H1 (cell line): Measurements from ENCODE around the gene GSE1. TPM values are rescaled to one million over a fixed set of nuclear protein-coding genes. Genes with fewer than 3 reads are reported as not detected.

Experiments used
- CTCF ChIA-PET: fragments of 300-600 bp; sonication (Branson Sonifier 250); formaldehyde crosslinking; loops from one replicate; lab custom pipeline; 2021; ENCODE audit not compliant: partially characterized antibody; lab: Charles Lee
- POLR2A ChIA-PET: fragments of 300-600 bp; sonication (Branson Sonifier 250); formaldehyde crosslinking; loops from one replicate; lab custom pipeline; 2021; ENCODE audit warnings: inconsistent platforms; ENCODE audit not compliant: partially characterized antibody; lab: Charles Lee
- DNase-seq, 2 experiments: peaks; one replicate each; pipeline versions ENCODE4 v3.0.0 to v3.0.0-alpha.2; 2010 to 2022; ENCODE audit warnings: low spot score in 2 of 2, low read depth in 1 of 2, mixed read lengths in 1 of 2
- FAIRE-seq: peaks from 2 replicates; lab custom pipeline; 2011; peaks lifted over from hg19 to GRCh38; lab: Jason Lieb, UNC
- H2AFZ ChIP-seq: 2 replicates; pipeline ENCODE4 v1.8.1; 2012; ENCODE audit warnings: low read length, inconsistent platforms
- H2AK5ac ChIP-seq: 2 replicates; pipeline ENCODE4 v1.6.1; 2013; ENCODE audit warnings: low read depth, low read length
- H2BK120ac ChIP-seq: replicated peaks from 2 replicates; pipeline ENCODE3; 2013; ENCODE audit warnings: low read depth, low read length, inconsistent platforms
- H2BK12ac ChIP-seq: 2 replicates; pipeline ENCODE4 v1.6.1; 2013; ENCODE audit warnings: low read depth, low read length
- H2BK15ac ChIP-seq: 2 replicates; pipeline ENCODE4 v1.6.1; 2013; ENCODE audit warnings: low read length
- H2BK20ac ChIP-seq: 2 replicates; pipeline ENCODE4 v1.6.1; 2013; ENCODE audit warnings: low read length
- H2BK5ac ChIP-seq: 2 replicates; pipeline ENCODE4 v1.6.1; 2013; ENCODE audit warnings: low read depth, low read length
- H3K14ac ChIP-seq: 2 replicates; pipeline ENCODE4 v1.6.1; 2013; ENCODE audit warnings: inconsistent platforms; ENCODE audit not compliant: insufficient read length
- H3K18ac ChIP-seq: 2 replicates; pipeline ENCODE4 v1.6.1; 2013; ENCODE audit warnings: low read length; ENCODE audit errors: extremely low read depth
- H3K23ac ChIP-seq: 2 replicates; pipeline ENCODE4 v1.6.1; 2013; ENCODE audit warnings: inconsistent platforms; ENCODE audit not compliant: insufficient read length
- H3K23me2 ChIP-seq: 2 replicates; pipeline ENCODE4 v1.6.1; 2013; ENCODE audit warnings: low read depth, low read length
- H3K27ac ChIP-seq: 2 replicates; pipeline ENCODE4 v1.6.1; 2011; ENCODE audit warnings: low read depth, low read length, inconsistent platforms
- H3K27me3 ChIP-seq, 4 experiments: replicated peaks in 1 of 4; 1 replicate in 1 of 4; 2 replicates in 3 of 4; pipeline versions ENCODE4 v1.6.1 to v1.8.1; 2011 to 2013; ENCODE audit warnings: low read length in 3 of 4, mild to moderate bottlenecking in 3 of 4, inconsistent platforms in 2 of 4, mixed read lengths in 2 of 4, moderate library complexity in 1 of 4; ENCODE audit not compliant: control insufficient read depth in 3 of 4, insufficient read depth in 3 of 4; ENCODE audit errors: extremely low read depth in 1 of 4
- H3K36me3 ChIP-seq, 4 experiments: 2 replicates each; pipeline versions ENCODE4 v1.6.1 to v1.8.1; 2011 to 2013; ENCODE audit warnings: mild to moderate bottlenecking in 4 of 4, low read length in 3 of 4, moderate library complexity in 2 of 4, control low read depth in 1 of 4, inconsistent platforms in 1 of 4; ENCODE audit not compliant: insufficient read depth in 4 of 4, control insufficient read depth in 2 of 4
- H3K4ac ChIP-seq: replicated peaks from 2 replicates; pipeline ENCODE3; 2013; ENCODE audit warnings: low read length, low read depth, mixed read lengths, inconsistent platforms; ENCODE audit not compliant: insufficient read length
- H3K4me1 ChIP-seq, 4 experiments: replicated peaks in 1 of 4; 1 replicate in 1 of 4; 2 replicates in 3 of 4; pipeline versions ENCODE4 v1.6.1 to v1.8.1; 2011 to 2013; ENCODE audit warnings: low read length in 3 of 4, inconsistent platforms in 2 of 4, mixed read lengths in 1 of 4; ENCODE audit not compliant: insufficient read depth in 4 of 4, control insufficient read depth in 3 of 4
- H3K4me2 ChIP-seq, 2 experiments: 2 replicates each; pipeline versions ENCODE4 v1.6.1 to v1.8.1; 2011 to 2013; ENCODE audit warnings: low read depth in 2 of 2, low read length in 2 of 2, control low read depth in 1 of 2, inconsistent platforms in 1 of 2, mild to moderate bottlenecking in 1 of 2; ENCODE audit not compliant: insufficient read depth in 1 of 2
- H3K4me3 ChIP-seq, 4 experiments: fragments of 200-600, 300-600 bp in 1 of 4; sonication (generic), shearing (Covaris generic), sonication (Bioruptor Twin) in 1 of 4; 2 replicates each; pipeline versions ENCODE4 v1.5.1 to v1.8.1; 2011 to 2016; ENCODE audit warnings: low read length in 4 of 4, low read depth in 3 of 4, control low read depth in 2 of 4, inconsistent platforms in 2 of 4, mild to moderate bottlenecking in 2 of 4, mixed read lengths in 1 of 4, moderate library complexity in 1 of 4; ENCODE audit not compliant: insufficient read depth in 2 of 4; ENCODE audit errors: extremely low read depth in 1 of 4
- H3K56ac ChIP-seq: replicated peaks from 2 replicates; pipeline ENCODE3; 2013; ENCODE audit warnings: low read depth, mild to moderate bottlenecking, mixed read lengths, low read length, inconsistent platforms; ENCODE audit not compliant: insufficient read length
- H3K79me1 ChIP-seq: 2 replicates; pipeline ENCODE4 v1.6.1; 2013; ENCODE audit warnings: low read depth, low read length, control low read depth
- H3K79me2 ChIP-seq, 2 experiments: 2 replicates each; pipeline versions ENCODE4 v1.6.1 to v1.8.1; 2012 to 2013; ENCODE audit warnings: low read length in 2 of 2, mild to moderate bottlenecking in 2 of 2, inconsistent platforms in 1 of 2; ENCODE audit not compliant: insufficient read depth in 2 of 2, control insufficient read depth in 1 of 2
- H3K9ac ChIP-seq, 4 experiments: replicated peaks in 1 of 4; 1 replicate in 1 of 4; 2 replicates in 3 of 4; pipeline versions ENCODE4 v1.6.1 to v1.8.1; 2011 to 2013; ENCODE audit warnings: low read depth in 3 of 4, low read length in 3 of 4, control low read depth in 2 of 4, mild to moderate bottlenecking in 2 of 4, moderate library complexity in 2 of 4, inconsistent platforms in 1 of 4; ENCODE audit errors: extremely low read depth in 1 of 4
- H3K9me3 ChIP-seq, 2 experiments: 2 replicates each; pipeline versions ENCODE4 v1.6.1 to v1.8.1; 2012 to 2013; ENCODE audit warnings: mild to moderate bottlenecking in 2 of 2, moderate library complexity in 2 of 2, control low read depth in 1 of 2, inconsistent platforms in 1 of 2, low read depth in 1 of 2, low read length in 1 of 2, mixed read lengths in 1 of 2; ENCODE audit not compliant: insufficient read depth in 2 of 2
- H4K20me1 ChIP-seq, 2 experiments: replicated peaks in 1 of 2; 2 replicates each; pipeline versions ENCODE3 to v1.8.1; 2011 to 2013; ENCODE audit warnings: inconsistent platforms in 2 of 2, low read length in 2 of 2, mild to moderate bottlenecking in 1 of 2; ENCODE audit not compliant: insufficient read depth in 2 of 2, control insufficient read depth in 1 of 2
- H4K5ac ChIP-seq: 2 replicates; pipeline ENCODE4 v1.6.1; 2013; ENCODE audit warnings: low read length, low read depth, mixed read lengths, inconsistent platforms; ENCODE audit not compliant: insufficient read length
- H4K8ac ChIP-seq: 2 replicates; pipeline ENCODE4 v1.8.0; 2013; ENCODE audit warnings: mild to moderate bottlenecking, moderate library complexity, low read length, inconsistent platforms; ENCODE audit not compliant: insufficient read depth; ENCODE audit errors: extremely low read depth
- H4K91ac ChIP-seq: replicated peaks from 2 replicates; pipeline ENCODE3; 2013; ENCODE audit warnings: low read length, mixed read lengths, inconsistent platforms; ENCODE audit not compliant: insufficient read length
- BRCA1 ChIP-seq: IDR thresholded peaks from 2 replicates; pipeline ENCODE4 v1.6.1; 2012; ENCODE audit warnings: low read depth, low read length, improper control_type of control experiment
- CHD1 ChIP-seq: IDR thresholded peaks from 2 replicates; pipeline ENCODE4 v1.6.1; 2012; ENCODE audit warnings: low read depth, low read length, improper control_type of control experiment
- CHD2 ChIP-seq: IDR thresholded peaks from 2 replicates; pipeline ENCODE4 v1.6.1; 2012; ENCODE audit warnings: low read length, improper control_type of control experiment
- EP300 ChIP-seq, 2 experiments: IDR thresholded peaks; 1 replicate in 1 of 2; 2 replicates in 1 of 2; pipeline ENCODE4 v1.6.1; 2011 to 2012; ENCODE audit warnings: low read depth in 2 of 2, low read length in 2 of 2, mild to moderate bottlenecking in 2 of 2, borderline replicate concordance in 1 of 2, inconsistent platforms in 1 of 2, moderate library complexity in 1 of 2
- GABPA ChIP-seq: IDR thresholded peaks from 2 replicates; pipeline ENCODE4 v1.6.1; 2011; ENCODE audit warnings: mild to moderate bottlenecking, low read length, moderate library complexity, borderline replicate concordance; ENCODE audit not compliant: insufficient read depth
- MAX ChIP-seq: IDR thresholded peaks from 2 replicates; pipeline ENCODE4 v1.6.1; 2012; ENCODE audit warnings: inconsistent platforms
- SIN3A ChIP-seq, 2 experiments: IDR thresholded peaks in 1 of 2; conservative IDR thresholded peaks in 1 of 2; 2 replicates each; pipeline ENCODE4 v1.6.1; 2011 to 2012; ENCODE audit warnings: low read length in 2 of 2, improper control_type of control experiment in 1 of 2, low read depth in 1 of 2, mild to moderate bottlenecking in 1 of 2
- SP2 ChIP-seq: IDR thresholded peaks from 2 replicates; pipeline ENCODE4 v1.6.1; 2012; ENCODE audit warnings: mild to moderate bottlenecking, low read length, inconsistent platforms
- SRF ChIP-seq: IDR thresholded peaks from 2 replicates; pipeline ENCODE4 v1.6.1; 2011; ENCODE audit warnings: mild to moderate bottlenecking, low read depth, low read length, moderate library complexity
- USF2 ChIP-seq: IDR thresholded peaks from 2 replicates; pipeline ENCODE4 v1.6.1; 2011; ENCODE audit warnings: low read length, improper control_type of control experiment
- ZNF274 ChIP-seq: IDR thresholded peaks from 2 replicates; pipeline ENCODE4 v1.7.0; 2012; ENCODE audit warnings: low read length, borderline replicate concordance; ENCODE audit errors: extremely low read depth
- WGBS, 2 experiments: shearing (Covaris generic) in 1 of 2; methylation state at CpG; one replicate each; pipeline versions ENCODE4 v1.1.6 to v1.1.7; 2013 to 2015; ENCODE audit warnings: low lambda C conversion rate in 2 of 2, mixed read lengths in 2 of 2, inconsistent platforms in 1 of 2, low coverage in 1 of 2, missing lambda C conversion rate in 1 of 2; ENCODE audit not compliant: insufficient replicate concordance in 2 of 2, insufficient coverage in 1 of 2, insufficient read length in 1 of 2; ENCODE audit errors: extremely low coverage in 1 of 2, missing lambda C conversion rate in 1 of 2; 5-methylcytosine and 5-hydroxymethylcytosine counted together
- polyA plus RNA-seq, 7 experiments: library from polyadenylated mRNA; depleted of rRNA in 3 of 7; stranded (reverse) in 5 of 7; unstranded in 2 of 7; fragments of >200 nt in 5 of 7; fragments of 200-250 nt in 2 of 7; gene quantifications; 1 replicate in 5 of 7; 2 replicates in 1 of 7; 4 replicates in 1 of 7; pipeline versions ENCODE4 v1.2.1 to v1.2.3, GENCODE V29; 2011 to 2013; ENCODE audit warnings: missing spikeins in 2 of 7, mixed read lengths in 2 of 7
- total RNA-seq: library from RNA; stranded (reverse); fragmentation: NEBNext Ultra II Directional; extraction: Animal tissue kit (Norgen Biotek cat#: 25700); gene quantifications from 2 replicates; pipeline ENCODE4 v1.2.1, GENCODE V29; 2021

Gene GSE1
- total and polyA plus RNA-seq, 2 of the 8 experiments (the other 6 are each of a cell fraction or from before 2014, with no cell fraction given): 26.0 to 65.6 TPM

- no peaks in the 10 kb centered on the region for H3K9me3 ChIP-seq
- H4K8ac ChIP-seq: no peak overlapping the region
- no peak overlapping the region for H3K9ac ChIP-seq
- peak overlapping the region; percentile 98; the same call in 1 of the 2 replicates for H2BK15ac ChIP-seq
- 72% methylated on average over 11 of the region's 12 CpGs; no CpG with 5 or more reads in 1 of the 2 experiments for WGBS, 2 experiments
- H3K14ac ChIP-seq: no peak overlapping the region
- H3K4me1 ChIP-seq: peaks cover 0 to 6% (median 2%) of the 10 kb centered on the region in 4 experiments; a peak in 3 of 7 replicates
- no peak overlapping the region for H4K91ac ChIP-seq
- no peak overlapping the region for H2BK20ac ChIP-seq
- no peak overlapping the region for H3K4ac ChIP-seq
- no peak overlapping the region for H2BK120ac ChIP-seq
- no peak overlapping the region for H3K4me3 ChIP-seq
- H3K4me2 ChIP-seq: no peak overlapping the region
- H3K56ac ChIP-seq: no peak overlapping the region
- CTCF ChIA-PET: interaction anchor here (0.6 to 37.0 kb wide), 16 partner anchors 8 to 237 kb away, joined by 3 to 620 read pairs (median 4); partner anchors contain the start of gene GINS2
- H3K27me3 ChIP-seq: no peaks in the 10 kb centered on the region
- H3K36me3 ChIP-seq: no peaks in the 10 kb centered on the region
- no peaks in the 10 kb centered on the region for H3K23me2 ChIP-seq
- no peaks in the 10 kb centered on the region for H3K79me1 ChIP-seq
- FAIRE-seq (no peak), DNase-seq (peak in 1 of 2 experiments; percentile 74)
- no peak overlapping the region for H3K23ac ChIP-seq
- POLR2A ChIA-PET: interaction anchor here (1.2 to 2.5 kb wide), 4 partner anchors 10 to 36 kb away, joined by 3 to 12 read pairs (median 5); partner anchors contain the start of gene GINS2
- H2BK5ac ChIP-seq: no peak overlapping the region
- no peak overlapping the region for H3K27ac ChIP-seq
- H2BK12ac ChIP-seq: no peak overlapping the region
- H2AK5ac ChIP-seq: no peak overlapping the region
- no peaks in the 10 kb centered on the region for H3K79me2 ChIP-seq
- H4K20me1 ChIP-seq: no peaks in the 10 kb centered on the region
- H2AFZ ChIP-seq: no peak overlapping the region
- no peak overlapping the region for H3K18ac ChIP-seq
- H4K5ac ChIP-seq: no peak overlapping the region
- TF ChIP-seq BRCA1: no peak
- TF ChIP-seq SP2: no peak
- TF ChIP-seq ZNF274: no peak
- no peak for TF ChIP-seq EP300 (IDR thresholded peaks at IDR 0.05; ENCODE audit: borderline replicate concordance in 1 of 2, low read depth in 2 of 2, low read length in 2 of 2)
- no peak for TF ChIP-seq SIN3A (conservative IDR thresholded peaks at IDR 0.05 in 1 of 2, IDR thresholded peaks at IDR 0.05 in 1 of 2; ENCODE audit: low read depth in 1 of 2, low read length in 2 of 2)
- no peak for TF ChIP-seq CHD2
- no peak for TF ChIP-seq SRF
- no peak for TF ChIP-seq CHD1
- TF ChIP-seq GABPA: 0 out of 2 replicates have a peak, but pooled peaks have one; percentile 34
- no peak for TF ChIP-seq MAX
- TF ChIP-seq USF2: no peak
These were observed 85.9 kb downstream of the GSE1 start for GRCh38 chr16:85698935-85699558.
